Liver (tissue), 9 donors: ENCODE results near the gene PCDHA3. TPM values are rescaled to one million over a fixed set of nuclear protein-coding genes. Genes with fewer than 3 reads are reported as not detected.
"Not testable (repeated sequence)": the region's sequence is repeated elsewhere in the genome, so short reads cannot be mapped to it uniquely, and the experiment has no call there.

Experiments
- DNase-seq: peaks from one replicate; pipeline ENCODE4 v3.0.0-alpha.2; 2017; ENCODE audit warnings: low spot score
- H3K27ac ChIP-seq, 2 donors: one replicate each; pipeline ENCODE4 v1.7.0; 2013; ENCODE audit warnings: inconsistent platforms in 2 of 2, low read length in 2 of 2, control low read depth in 1 of 2, low read depth in 1 of 2, mild to moderate bottlenecking in 1 of 2
- H3K27me3 ChIP-seq, 4 donors: one replicate each; pipeline versions ENCODE4 v1.6.1 to v1.7.0; 2013; ENCODE audit warnings: low read length in 3 of 4, inconsistent platforms in 1 of 4, mild to moderate bottlenecking in 1 of 4, moderate library complexity in 1 of 4; ENCODE audit not compliant: control insufficient read depth in 4 of 4, insufficient read depth in 4 of 4
- H3K36me3 ChIP-seq, 4 donors: one replicate each; pipeline versions ENCODE4 v1.6.1 to v1.7.0; 2013; ENCODE audit warnings: low read length in 3 of 4, mild to moderate bottlenecking in 3 of 4, low read depth in 1 of 4, moderate library complexity in 1 of 4; ENCODE audit not compliant: control insufficient read depth in 4 of 4, insufficient read depth in 3 of 4
- H3K4me1 ChIP-seq, 4 donors: one replicate each; pipeline versions ENCODE4 v1.6.1 to v1.7.0; 2013; ENCODE audit warnings: low read length in 3 of 4, mild to moderate bottlenecking in 3 of 4, moderate library complexity in 1 of 4; ENCODE audit not compliant: control insufficient read depth in 4 of 4, insufficient read depth in 4 of 4
- H3K4me3 ChIP-seq, 3 donors: one replicate each; pipeline versions ENCODE4 v1.6.1 to v1.7.0; 2013; ENCODE audit warnings: low read length in 3 of 3, control low read depth in 1 of 3, low read depth in 1 of 3, mild to moderate bottlenecking in 1 of 3
- H3K9ac ChIP-seq, 2 donors: one replicate each; pipeline ENCODE4 v1.7.0; 2013; ENCODE audit warnings: low read length in 2 of 2, mild to moderate bottlenecking in 2 of 2, moderate library complexity in 2 of 2, control low read depth in 1 of 2, low read depth in 1 of 2
- H3K9me3 ChIP-seq, 4 donors: one replicate each; pipeline versions ENCODE4 v1.6.1 to v1.7.0; 2013; ENCODE audit warnings: low read length in 3 of 4; ENCODE audit not compliant: control insufficient read depth in 4 of 4
- FOXA1 ChIP-seq: IDR thresholded peaks from 2 replicates; pipeline ENCODE4 v1.6.1; 2016; ENCODE audit warnings: antibody characterized with exemption
- GABPA ChIP-seq, 2 donors: IDR thresholded peaks in 1 of 2; conservative IDR thresholded peaks in 1 of 2; 2 replicates each; pipeline ENCODE4 v1.6.1; 2016; ENCODE audit warnings: antibody characterized with exemption in 2 of 2, mild to moderate bottlenecking in 1 of 2, moderate library complexity in 1 of 2
- HNF4A ChIP-seq, 2 donors: conservative IDR thresholded peaks; 2 replicates each; pipeline ENCODE4 v1.6.1; 2016; ENCODE audit warnings: antibody characterized with exemption in 2 of 2, mild to moderate bottlenecking in 2 of 2
- RAD21 ChIP-seq, 2 donors: IDR thresholded peaks; 2 replicates each; pipeline ENCODE4 v1.6.1; 2016; ENCODE audit warnings: antibody characterized with exemption in 2 of 2, mild to moderate bottlenecking in 2 of 2
- WGBS: extraction: QIAGEN DNeasy Blood & Tissue Kit; methylation state at CpG from one replicate; pipeline ENCODE4 v1.1.7; 2013; 5-methylcytosine and 5-hydroxymethylcytosine counted together
- polyA plus RNA-seq, 2 donors: library from polyadenylated mRNA; stranded (reverse) in 1 of 2; unstranded in 1 of 2; fragments of 200-250 nt in 1 of 2; fragments of >200 nt in 1 of 2; fragmentation: Nextera tagmentation in 1 of 2; extraction: Ambion mirVana in 1 of 2; gene quantifications; one replicate each; pipeline versions ENCODE4 v1.2.1 to v1.2.3, GENCODE V29; 2013 to 2015
- total RNA-seq, 2 donors: library from RNA; depleted of rRNA; stranded (reverse); fragments of >200 nt; gene quantifications; one replicate each; pipeline ENCODE4 v1.2.3, GENCODE V29; 2014
- TF ChIP-seq, protein P1 (sequence below): fragments of 150-350 bp; IDR thresholded peaks from 2 replicates; pipeline ENCODE4 v1.5.1; 2017; ENCODE audit warnings: improper control_type of control experiment, low read depth, low read length; ENCODE audit not compliant: missing input control
- TF ChIP-seq, protein P2 (sequence below): IDR thresholded peaks from 2 replicates; pipeline ENCODE4 v1.6.1; 2016; ENCODE audit warnings: antibody characterized with exemption
- donor health status: healthy.
- donor health status: healthy.
- donor health status: healthy.
- donor health status: healthy.
- donor health status: healthy.

PCDHA3 gene
- total and polyA plus RNA-seq, 4 donors, result 0.05 TPM; not detected in 3

DNA sequence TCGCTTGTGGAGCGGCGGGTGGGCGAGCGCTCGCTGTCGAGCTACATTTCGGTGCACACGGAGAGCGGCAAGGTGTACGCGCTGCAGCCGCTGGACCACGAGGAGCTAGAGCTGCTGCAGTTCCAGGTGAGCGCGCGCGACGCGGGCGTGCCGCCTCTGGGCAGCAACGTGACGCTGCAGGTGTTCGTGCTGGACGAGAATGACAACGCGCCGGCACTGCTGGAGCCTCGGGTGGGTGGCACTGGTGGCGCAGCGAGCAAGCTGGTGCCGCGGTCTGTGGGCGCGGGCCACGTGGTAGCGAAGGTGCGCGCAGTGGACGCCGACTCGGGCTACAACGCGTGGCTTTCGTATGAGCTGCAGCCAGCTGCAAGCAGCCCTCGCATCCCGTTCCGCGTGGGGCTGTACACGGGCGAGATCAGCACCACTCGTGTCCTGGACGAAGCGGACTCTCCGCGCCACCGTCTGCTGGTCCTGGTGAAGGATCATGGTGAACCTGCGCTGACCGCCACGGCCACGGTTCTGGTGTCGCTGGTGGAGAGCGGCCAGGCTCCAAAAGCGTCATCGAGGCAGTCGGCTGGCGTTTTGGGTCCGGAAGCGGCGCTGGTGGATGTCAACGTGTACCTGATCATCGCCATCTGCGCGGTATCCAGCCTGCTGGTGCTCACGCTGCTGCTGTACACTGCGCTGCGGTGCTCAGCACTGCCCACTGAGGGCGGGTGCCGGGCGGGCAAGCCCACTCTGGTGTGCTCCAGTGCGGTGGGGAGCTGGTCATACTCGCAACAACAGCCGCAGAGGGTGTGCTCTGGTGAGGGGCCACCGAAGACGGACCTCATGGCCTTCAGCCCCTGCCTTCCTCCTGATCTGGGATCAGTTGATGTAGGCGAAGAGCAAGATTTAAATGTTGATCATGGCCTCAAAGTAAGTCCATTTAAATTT is 42.2 kb downstream of the PCDHA3 start:
- Histone ChIP-seq H3K4me3 (peak overlapping the region in 2 of 3 donors; percentile 4 to 23), H3K9me3 (peaks cover 7 to 20% (median 12%) of the 10 kb centered on the region in 4 donors), H3K9ac (no peak overlapping the region), H3K4me1 (no peaks in the 10 kb centered on the region), H3K36me3 (no peaks in the 10 kb centered on the region), H3K27me3 (peaks cover 0 to 4% (median under 1%) of the 10 kb centered on the region in 4 donors), H3K27ac (no peak overlapping the region)
- DNase-seq, result no peak
- TF ChIP-seq, protein P1, sequence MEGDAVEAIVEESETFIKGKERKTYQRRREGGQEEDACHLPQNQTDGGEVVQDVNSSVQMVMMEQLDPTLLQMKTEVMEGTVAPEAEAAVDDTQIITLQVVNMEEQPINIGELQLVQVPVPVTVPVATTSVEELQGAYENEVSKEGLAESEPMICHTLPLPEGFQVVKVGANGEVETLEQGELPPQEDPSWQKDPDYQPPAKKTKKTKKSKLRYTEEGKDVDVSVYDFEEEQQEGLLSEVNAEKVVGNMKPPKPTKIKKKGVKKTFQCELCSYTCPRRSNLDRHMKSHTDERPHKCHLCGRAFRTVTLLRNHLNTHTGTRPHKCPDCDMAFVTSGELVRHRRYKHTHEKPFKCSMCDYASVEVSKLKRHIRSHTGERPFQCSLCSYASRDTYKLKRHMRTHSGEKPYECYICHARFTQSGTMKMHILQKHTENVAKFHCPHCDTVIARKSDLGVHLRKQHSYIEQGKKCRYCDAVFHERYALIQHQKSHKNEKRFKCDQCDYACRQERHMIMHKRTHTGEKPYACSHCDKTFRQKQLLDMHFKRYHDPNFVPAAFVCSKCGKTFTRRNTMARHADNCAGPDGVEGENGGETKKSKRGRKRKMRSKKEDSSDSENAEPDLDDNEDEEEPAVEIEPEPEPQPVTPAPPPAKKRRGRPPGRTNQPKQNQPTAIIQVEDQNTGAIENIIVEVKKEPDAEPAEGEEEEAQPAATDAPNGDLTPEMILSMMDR, result no peak
- TF ChIP-seq HNF4A (conservative IDR thresholded peaks at IDR 0.05) (no peak), FOXA1 (no peak), GABPA (IDR thresholded peaks at IDR 0.05 in 1 of 2, conservative IDR thresholded peaks at IDR 0.05 in 1 of 2) (no peak), RAD21 (IDR thresholded peaks at IDR 0.05) (no peak)
- TF ChIP-seq, protein P2, sequence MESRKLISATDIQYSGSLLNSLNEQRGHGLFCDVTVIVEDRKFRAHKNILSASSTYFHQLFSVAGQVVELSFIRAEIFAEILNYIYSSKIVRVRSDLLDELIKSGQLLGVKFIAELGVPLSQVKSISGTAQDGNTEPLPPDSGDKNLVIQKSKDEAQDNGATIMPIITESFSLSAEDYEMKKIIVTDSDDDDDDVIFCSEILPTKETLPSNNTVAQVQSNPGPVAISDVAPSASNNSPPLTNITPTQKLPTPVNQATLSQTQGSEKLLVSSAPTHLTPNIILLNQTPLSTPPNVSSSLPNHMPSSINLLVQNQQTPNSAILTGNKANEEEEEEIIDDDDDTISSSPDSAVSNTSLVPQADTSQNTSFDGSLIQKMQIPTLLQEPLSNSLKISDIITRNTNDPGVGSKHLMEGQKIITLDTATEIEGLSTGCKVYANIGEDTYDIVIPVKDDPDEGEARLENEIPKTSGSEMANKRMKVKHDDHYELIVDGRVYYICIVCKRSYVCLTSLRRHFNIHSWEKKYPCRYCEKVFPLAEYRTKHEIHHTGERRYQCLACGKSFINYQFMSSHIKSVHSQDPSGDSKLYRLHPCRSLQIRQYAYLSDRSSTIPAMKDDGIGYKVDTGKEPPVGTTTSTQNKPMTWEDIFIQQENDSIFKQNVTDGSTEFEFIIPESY, result no peak
- 44% methylated on average over 87 of the region's 87 CpGs for WGBS

DNA sequence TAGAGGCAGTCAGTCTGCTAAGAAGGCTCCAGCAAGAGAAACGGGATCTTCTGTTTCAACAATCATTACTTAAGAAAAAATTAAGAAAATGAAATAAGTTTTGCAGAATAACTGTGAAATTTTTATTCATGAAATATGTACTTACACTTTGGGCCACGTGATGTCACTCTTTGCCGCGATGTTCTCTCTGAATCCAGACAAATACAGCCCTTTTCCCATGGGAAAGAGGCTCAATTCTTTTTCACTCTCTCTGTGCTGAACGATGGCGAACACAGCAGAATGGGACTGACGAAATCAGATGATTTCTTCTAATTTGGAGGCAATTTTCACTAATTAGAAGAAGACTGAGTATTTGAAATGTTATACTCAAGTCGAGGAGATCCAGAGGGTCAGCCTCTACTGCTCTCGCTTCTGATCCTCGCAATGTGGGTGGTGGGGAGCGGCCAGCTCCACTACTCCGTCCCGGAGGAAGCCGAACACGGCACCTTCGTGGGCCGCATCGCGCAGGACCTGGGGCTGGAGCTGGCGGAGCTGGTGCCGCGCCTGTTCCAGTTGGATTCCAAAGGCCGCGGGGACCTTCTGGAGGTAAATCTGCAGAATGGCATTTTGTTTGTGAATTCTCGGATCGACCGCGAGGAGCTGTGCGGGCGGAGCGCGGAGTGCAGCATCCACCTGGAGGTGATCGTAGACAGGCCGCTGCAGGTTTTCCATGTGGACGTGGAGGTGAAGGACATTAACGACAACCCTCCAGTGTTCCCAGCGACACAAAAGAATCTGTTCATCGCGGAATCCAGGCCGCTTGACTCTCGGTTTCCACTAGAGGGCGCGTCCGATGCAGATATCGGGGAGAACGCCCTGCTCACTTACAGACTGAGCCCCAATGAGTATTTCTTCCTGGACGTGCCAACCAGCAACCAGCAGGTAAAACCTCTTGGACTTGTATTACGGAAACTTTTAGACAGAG is 47.6 kb downstream of the PCDHA3 start, which contains the start of gene PCDHA9:
Gene PCDHA9 (plus strand): TSS at position 244 of the 964 bp plus-strand sequence. CDS start 114 bp downstream, at position 358.
- not testable (repeated sequence) for H3K27ac ChIP-seq, H3K4me3 ChIP-seq, H3K9ac ChIP-seq, DNase-seq, H3K4me1 ChIP-seq, H3K27me3 ChIP-seq, H3K36me3 ChIP-seq
- peaks cover 6 to 20% (median 12%) of the 10 kb centered on the region in 4 donors for H3K9me3 ChIP-seq
- WGBS, result 22% methylated on average over 46 of the region's 48 CpGs

DNA sequence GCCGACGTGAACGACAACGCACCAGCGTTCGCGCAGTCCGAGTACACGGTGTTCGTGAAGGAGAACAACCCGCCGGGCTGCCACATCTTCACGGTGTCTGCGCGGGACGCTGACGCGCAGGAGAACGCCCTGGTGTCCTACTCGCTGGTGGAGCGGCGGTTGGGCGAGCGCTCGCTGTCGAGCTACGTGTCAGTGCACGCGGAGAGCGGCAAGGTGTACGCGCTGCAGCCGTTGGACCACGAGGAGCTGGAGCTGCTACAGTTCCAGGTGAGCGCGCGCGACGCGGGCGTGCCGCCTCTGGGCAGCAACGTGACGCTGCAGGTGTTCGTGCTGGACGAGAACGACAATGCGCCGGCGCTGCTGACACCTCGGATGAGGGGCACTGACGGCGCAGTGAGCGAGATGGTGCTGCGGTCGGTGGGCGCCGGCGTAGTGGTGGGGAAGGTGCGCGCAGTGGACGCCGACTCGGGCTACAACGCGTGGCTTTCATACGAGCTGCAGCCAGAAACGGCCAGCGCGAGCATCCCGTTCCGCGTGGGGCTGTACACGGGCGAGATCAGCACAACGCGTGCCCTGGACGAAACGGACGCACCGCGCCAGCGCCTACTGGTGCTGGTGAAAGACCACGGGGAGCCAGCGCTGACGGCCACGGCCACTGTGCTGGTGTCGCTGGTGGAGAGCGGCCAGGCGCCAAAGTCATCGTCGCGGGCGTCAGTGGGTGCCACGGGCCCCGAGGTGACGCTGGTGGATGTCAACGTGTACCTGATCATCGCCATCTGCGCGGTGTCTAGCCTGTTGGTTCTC is 49.2 kb downstream of the PCDHA3 start:
- H3K9me3 ChIP-seq, result peaks cover 6 to 20% (median 11%) of the 10 kb centered on the region in 4 donors
- not testable (repeated sequence) for H3K4me3 ChIP-seq, DNase-seq, H3K27ac ChIP-seq, H3K9ac ChIP-seq, H3K27me3 ChIP-seq, H3K36me3 ChIP-seq, H3K4me1 ChIP-seq
- 40% methylated on average over 101 of the region's 101 CpGs for WGBS

Other genes with a start within 250 kb of the PCDHA3 start
- 10 to 100 TPM; 12.9 to 18.7 TPM for gene SRA1, start 243.6 kb upstream of the PCDHA3 start, total RNA-seq
- gene SRA1, start 243.6 kb upstream of the PCDHA3 start, polyA plus RNA-seq, result 10 to 100 TPM; 20.9 to 41.1 TPM
- gene APBB3, start 236.5 kb upstream of the PCDHA3 start, total RNA-seq, result 10 to 100 TPM in 1 of 2 donors, 1 to 10 TPM in 1; 4.6 to 29.1 TPM
- gene APBB3, start 236.5 kb upstream of the PCDHA3 start, polyA plus RNA-seq, result 10 to 100 TPM; 10.1 to 40.5 TPM
- 10 to 100 TPM; 17.5 to 31.5 TPM for gene SLC35A4, start 236.2 kb upstream of the PCDHA3 start, total RNA-seq
- 10 to 100 TPM; 21.7 to 37.0 TPM for gene SLC35A4, start 236.2 kb upstream of the PCDHA3 start, polyA plus RNA-seq
- gene CD14, start 167.9 kb upstream of the PCDHA3 start, total RNA-seq, result 100 to 1,000 TPM in 1 of 2 donors, 10 to 100 TPM in 1; 61.0 to 297 TPM
- 100 to 1,000 TPM; 277 to 343 TPM for gene CD14, start 167.9 kb upstream of the PCDHA3 start, polyA plus RNA-seq
- 10 to 100 TPM; 14.1 to 55.9 TPM for gene TMCO6, start 161.6 kb upstream of the PCDHA3 start, total RNA-seq
- gene TMCO6, start 161.6 kb upstream of the PCDHA3 start, polyA plus RNA-seq, result 10 to 100 TPM; 12.6 to 23.3 TPM
- 10 to 100 TPM; 23.3 to 44.3 TPM for gene NDUFA2, start 153.4 kb upstream of the PCDHA3 start, total RNA-seq
- 100 to 1,000 TPM in 1 of 2 donors, 10 to 100 TPM in 1; 91.3 to 160 TPM for gene NDUFA2, start 153.4 kb upstream of the PCDHA3 start, polyA plus RNA-seq
- 10 to 100 TPM; 42.5 to 45.7 TPM for gene IK, start 153.2 kb upstream of the PCDHA3 start, total RNA-seq
- gene IK, start 153.2 kb upstream of the PCDHA3 start, polyA plus RNA-seq, result 10 to 100 TPM; 30.8 to 41.8 TPM
- 10 to 100 TPM; 12.0 to 18.2 TPM for gene WDR55, start 136.2 kb upstream of the PCDHA3 start, total RNA-seq
- gene WDR55, start 136.2 kb upstream of the PCDHA3 start, polyA plus RNA-seq, result 10 to 100 TPM in 1 of 2 donors, 1 to 10 TPM in 1; 10.0 to 11.4 TPM
- under 1 TPM; 0.37 to 0.92 TPM for gene DND1, start 127.5 kb upstream of the PCDHA3 start, total RNA-seq
- gene DND1, start 127.5 kb upstream of the PCDHA3 start, polyA plus RNA-seq, result under 1 TPM in 1 of 2 donors, not detected in 1; 0.29 TPM
- gene HARS1, start 109.7 kb upstream of the PCDHA3 start, total RNA-seq, result 10 to 100 TPM; 31.2 to 57.1 TPM
- gene HARS1, start 109.7 kb upstream of the PCDHA3 start, polyA plus RNA-seq, result 10 to 100 TPM; 33.3 to 41.3 TPM
- gene HARS2, start 109.6 kb upstream of the PCDHA3 start, total RNA-seq, result 10 to 100 TPM; 10.8 to 16.3 TPM
- 10 to 100 TPM in 1 of 2 donors, 1 to 10 TPM in 1; 8.6 to 10.7 TPM for gene HARS2, start 109.6 kb upstream of the PCDHA3 start, polyA plus RNA-seq
- 10 to 100 TPM; 16.4 to 27.5 TPM for gene ZMAT2, start 100.6 kb upstream of the PCDHA3 start, total RNA-seq
- gene ZMAT2, start 100.6 kb upstream of the PCDHA3 start, polyA plus RNA-seq, result 10 to 100 TPM; 14.5 to 34.3 TPM
- not detected for gene PCDHA1, start 14.9 kb upstream of the PCDHA3 start, total RNA-seq
- not detected for gene PCDHA1, start 14.9 kb upstream of the PCDHA3 start, polyA plus RNA-seq
- gene PCDHA2, start 6.2 kb upstream of the PCDHA3 start, total RNA-seq, result not detected
- not detected for gene PCDHA2, start 6.2 kb upstream of the PCDHA3 start, polyA plus RNA-seq
- under 1 TPM; 0.08 to 0.09 TPM for gene PCDHA4, start 6.0 kb downstream of the PCDHA3 start, total RNA-seq
- under 1 TPM; 0.01 to 0.06 TPM for gene PCDHA4, start 6.0 kb downstream of the PCDHA3 start, polyA plus RNA-seq
- gene PCDHA5, start 20.6 kb downstream of the PCDHA3 start, total RNA-seq, result under 1 TPM in 1 of 2 donors, not detected in 1; under 0.01 TPM
- gene PCDHA5, start 20.6 kb downstream of the PCDHA3 start, polyA plus RNA-seq, result not detected
- under 1 TPM in 1 of 2 donors, not detected in 1; 0.08 TPM for gene PCDHA6, start 26.9 kb downstream of the PCDHA3 start, total RNA-seq
- under 1 TPM in 1 of 2 donors, not detected in 1; 0.02 TPM for gene PCDHA6, start 26.9 kb downstream of the PCDHA3 start, polyA plus RNA-seq
- under 1 TPM in 1 of 2 donors, not detected in 1; 0.05 TPM for gene PCDHA7, start 33.2 kb downstream of the PCDHA3 start, total RNA-seq
- under 1 TPM in 1 of 2 donors, not detected in 1; 0.05 TPM for gene PCDHA7, start 33.2 kb downstream of the PCDHA3 start, polyA plus RNA-seq
- under 1 TPM in 1 of 2 donors, not detected in 1; under 0.01 TPM for gene PCDHA8, start 40.1 kb downstream of the PCDHA3 start, total RNA-seq
- gene PCDHA8, start 40.1 kb downstream of the PCDHA3 start, polyA plus RNA-seq, result not detected
- gene PCDHA9, start 47.3 kb downstream of the PCDHA3 start, total RNA-seq, result under 1 TPM in 1 of 2 donors, not detected in 1; under 0.01 TPM
- not detected for gene PCDHA9, start 47.3 kb downstream of the PCDHA3 start, polyA plus RNA-seq
- gene PCDHA10, start 54.8 kb downstream of the PCDHA3 start, total RNA-seq, result under 1 TPM in 1 of 2 donors, not detected in 1; under 0.01 TPM
- gene PCDHA10, start 54.8 kb downstream of the PCDHA3 start, polyA plus RNA-seq, result under 1 TPM in 1 of 2 donors, not detected in 1; 0.01 TPM
- gene PCDHA11, start 67.9 kb downstream of the PCDHA3 start, total RNA-seq, result under 1 TPM in 1 of 2 donors, not detected in 1; under 0.01 TPM
- under 1 TPM; 0.05 to 0.19 TPM for gene PCDHA11, start 67.9 kb downstream of the PCDHA3 start, polyA plus RNA-seq
- under 1 TPM in 1 of 2 donors, not detected in 1; 0.08 TPM for gene PCDHA12, start 74.3 kb downstream of the PCDHA3 start, total RNA-seq
- under 1 TPM in 1 of 2 donors, not detected in 1; 0.01 TPM for gene PCDHA12, start 74.3 kb downstream of the PCDHA3 start, polyA plus RNA-seq
- gene PCDHA13, start 81.1 kb downstream of the PCDHA3 start, total RNA-seq, result under 1 TPM in 1 of 2 donors, not detected in 1; 0.17 TPM
- under 1 TPM; 0.03 to 0.07 TPM for gene PCDHA13, start 81.1 kb downstream of the PCDHA3 start, polyA plus RNA-seq
- under 1 TPM; under 0.01 to 0.25 TPM for gene PCDHAC1, start 125.2 kb downstream of the PCDHA3 start, total RNA-seq
- under 1 TPM in 1 of 2 donors, not detected in 1; 0.13 TPM for gene PCDHAC1, start 125.2 kb downstream of the PCDHA3 start, polyA plus RNA-seq
- 1 to 10 TPM in 1 of 2 donors, under 1 TPM in 1; 0.93 to 1.8 TPM for gene PCDHAC2, start 165.4 kb downstream of the PCDHA3 start, total RNA-seq
- gene PCDHAC2, start 165.4 kb downstream of the PCDHA3 start, polyA plus RNA-seq, result under 1 TPM; 0.50 to 0.63 TPM